GM04503 (cell line): Measurements from ENCODE around the gene LEO1.
A peak's percentile ranks its signal among the peaks of the same experiment; 100 is the strongest.
"Not testable (repeated sequence)": the region's sequence is repeated elsewhere in the genome, so short reads cannot be mapped to it uniquely, and the experiment has no call there.

Experiments used
- DNase-seq: peaks from one replicate; pipeline ENCODE4 v3.0.0-alpha.2; 2012; ENCODE audit warnings: low read depth

The LEO1 gene

GRCh38 chr15:52003710-52004109 is 32.1 kb upstream of the LEO1 start:
- DNase-seq: no peak

GRCh38 chr15:52003089-52003488 is 31.5 kb upstream of the LEO1 start:
- not testable (repeated sequence) for DNase-seq

GRCh38 chr15:52002351-52002750 is 30.8 kb upstream of the LEO1 start:
- no peak for DNase-seq

- DNase-seq: no peak
Observed at GRCh38 chr15:51992953-51993352, 21.4 kb upstream of the LEO1 start.

GRCh38 chr15:51991141-51991540 is 19.6 kb upstream of the LEO1 start:
- DNase-seq: no peak

GRCh38 chr15:51982770-51983103 is 11.2 kb upstream of the LEO1 start:
- no peak for DNase-seq

GRCh38 chr15:51982013-51982769 is 10.6 kb upstream of the LEO1 start:
- DNase-seq: peak; percentile 55

GRCh38 chr15:51973775-51974174 is 2.2 kb upstream of the LEO1 start:
- no peak for DNase-seq

GRCh38 chr15:51973220-51973619 is 1.6 kb upstream of the LEO1 start:
- DNase-seq: no peak

- DNase-seq: no peak
Observed at GRCh38 chr15:51971032-51971374, 575 bp downstream of the LEO1 start.

GRCh38 chr15:51970132-51970817 is 1.3 kb downstream of the LEO1 start:
- DNase-seq: no peak

- peak; percentile 2 for DNase-seq
Observed at GRCh38 chr15:51969728-51970127, 1.9 kb downstream of the LEO1 start.

- no peak for DNase-seq
Observed at GRCh38 chr15:51967583-51967982, 4.0 kb downstream of the LEO1 start.

- no peak for DNase-seq
Observed at GRCh38 chr15:51966192-51966591, 5.4 kb downstream of the LEO1 start.

GRCh38 chr15:51965691-51966090 is 5.9 kb downstream of the LEO1 start:
- DNase-seq: no peak

- DNase-seq: no peak
Observed at GRCh38 chr15:51955504-51955903, 16.1 kb downstream of the LEO1 start.

- no peak for DNase-seq
Observed at GRCh38 chr15:51952805-51953204, 18.8 kb downstream of the LEO1 start.

GRCh38 chr15:51947124-51947523 is 24.5 kb downstream of the LEO1 start:
- DNase-seq: no peak

GRCh38 chr15:51939216-51939615 is 32.4 kb downstream of the LEO1 start:
- DNase-seq: no peak

- DNase-seq: no peak
Observed at GRCh38 chr15:51938286-51938685, 33.3 kb downstream of the LEO1 start.

GRCh38 chr15:51936105-51936478 is 35.5 kb downstream of the LEO1 start:
- no peak for DNase-seq

- DNase-seq: no peak
Observed at GRCh38 chr15:51935466-51936104, 36.0 kb downstream of the LEO1 start.

- DNase-seq: no peak
Observed at GRCh38 chr15:51932161-51932560, 39.4 kb downstream of the LEO1 start.

GRCh38 chr15:51931638-51932037 is 39.9 kb downstream of the LEO1 start:
- no peak for DNase-seq
